Measurements from ENCODE around the gene LEO1. TPM values are rescaled to one million over a fixed set of nuclear protein-coding genes. Genes with fewer than 3 reads are reported as not detected.

LEO1 gene
- total RNA-seq, 1 experiment from 2014 or later: 126 TPM

DNA sequence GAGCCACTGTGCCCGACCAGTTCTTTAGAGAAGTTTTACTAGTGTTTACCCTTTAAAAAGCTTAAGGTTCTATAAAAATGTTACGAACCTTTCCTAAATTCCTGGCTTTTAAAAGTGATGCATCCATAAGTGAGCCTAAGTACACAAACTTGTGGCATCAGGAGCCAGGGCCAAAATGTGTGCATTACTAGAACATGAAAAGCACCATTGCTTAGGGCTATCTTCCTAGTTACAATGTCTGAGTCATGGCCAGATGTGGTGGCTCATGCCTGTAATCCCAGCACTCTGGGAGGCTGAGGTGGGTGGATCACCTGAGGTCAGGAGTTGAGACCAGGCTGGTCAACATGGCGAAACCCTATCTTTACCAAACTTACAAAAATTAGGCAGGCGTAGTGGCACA, 39.9 kb downstream of the LEO1 start:
- DNase-seq (ENCODE audit: low read depth): peak; percentile 74

GRCh38 chr15:51931016-51931415, 40.6 kb downstream of the LEO1 start:
- DNase-seq (ENCODE audit: low read depth): no peak

GRCh38 chr15:51926809-51927208, 44.8 kb downstream of the LEO1 start:
- no peak for DNase-seq (ENCODE audit: low read depth)

DNA sequence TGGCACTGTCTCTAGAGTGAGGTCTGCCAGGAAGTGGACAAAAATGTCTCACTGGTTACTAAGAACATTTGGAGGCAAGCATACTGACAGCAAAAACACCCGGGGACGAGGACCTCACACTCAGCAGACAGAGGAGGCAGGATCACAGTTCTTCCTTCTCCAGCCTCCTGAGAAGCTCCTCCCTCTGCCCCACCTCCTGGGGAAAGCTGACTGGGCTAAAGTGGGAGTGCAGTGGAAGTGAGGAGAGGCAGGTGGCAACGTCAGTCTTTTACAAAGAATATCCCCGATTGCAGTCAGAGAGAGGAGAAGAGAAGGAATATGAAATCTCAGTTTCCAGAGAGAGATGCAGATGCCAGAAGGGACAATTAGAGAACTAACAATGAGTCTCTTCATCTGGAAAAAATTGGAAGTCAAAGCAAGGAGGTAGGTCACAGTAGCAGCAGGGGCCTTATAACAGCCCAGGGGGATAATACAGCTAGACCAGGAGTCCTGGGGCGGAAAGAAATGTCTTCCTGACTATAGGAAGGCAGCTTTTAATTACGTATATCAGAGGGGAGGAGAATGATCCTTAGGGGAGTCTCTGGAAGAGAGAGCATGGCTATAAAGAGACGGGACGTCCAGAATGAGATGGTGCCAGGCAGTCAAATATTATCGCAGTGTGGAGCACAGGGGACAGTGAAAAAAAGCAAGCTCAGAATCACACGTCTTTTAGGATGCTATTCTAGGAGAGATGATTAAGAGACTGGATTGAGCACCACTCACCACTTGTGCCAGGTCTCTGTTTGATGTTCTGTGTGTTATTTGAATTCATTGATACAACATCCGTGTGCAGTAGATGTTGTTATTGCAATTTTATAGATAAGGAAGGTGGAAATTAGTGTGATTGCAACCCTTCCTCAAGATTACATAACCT, 47.2 kb downstream of the LEO1 start:
- DNase-seq (ENCODE audit: low read depth): no peak

- peak; percentile 73 for DNase-seq (ENCODE audit: low read depth)
These were observed 54.1 kb downstream of the LEO1 start for GRCh38 chr15:51917493-51917892.

DNA sequence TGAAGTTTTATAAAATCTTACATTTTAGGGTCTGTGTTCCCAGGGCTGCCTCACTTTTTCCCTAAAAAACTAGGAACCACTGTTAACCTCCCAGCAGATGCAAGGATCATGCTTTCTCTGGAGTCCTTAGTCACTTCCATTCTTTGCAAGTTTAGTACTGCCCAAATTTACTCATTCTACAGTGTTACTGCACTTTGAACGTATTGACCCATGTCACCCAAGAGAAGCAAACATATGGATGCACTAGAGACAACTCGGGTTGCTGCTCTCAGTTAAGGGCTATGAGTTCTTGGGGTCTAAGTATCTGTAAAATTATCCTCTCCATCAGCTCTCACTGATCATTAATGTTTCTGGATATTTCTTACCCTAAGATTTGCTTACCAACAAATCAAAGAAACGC, 59.0 kb downstream of the LEO1 start:
- DNase-seq (ENCODE audit: low read depth): no peak

DNA sequence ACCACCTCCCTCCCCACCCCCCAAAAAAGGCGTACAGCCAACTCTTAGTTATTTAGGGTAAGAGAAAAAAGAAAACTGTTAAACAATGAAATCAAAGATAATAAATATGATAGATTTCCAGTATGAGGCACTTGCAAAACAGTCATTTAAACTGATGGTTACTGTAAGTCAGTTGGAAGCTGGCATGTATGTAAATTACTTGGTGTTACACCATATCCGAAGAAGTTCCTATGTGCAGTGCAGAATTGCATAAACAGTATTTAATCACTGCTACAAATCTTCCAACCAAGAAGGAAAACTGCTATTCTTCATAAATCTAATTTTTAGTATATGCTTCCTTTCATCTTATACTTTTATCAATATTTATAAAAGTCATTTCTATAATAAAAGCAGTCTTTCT, 62.0 kb downstream of the LEO1 start:
- DNase-seq (ENCODE audit: low read depth): no peak

GRCh38 chr15:51908316-51908715, 63.3 kb downstream of the LEO1 start:
- no peak for DNase-seq (ENCODE audit: low read depth)

GRCh38 chr15:51907136-51907862, 64.3 kb downstream of the LEO1 start:
- peak; percentile 86 for DNase-seq (ENCODE audit: low read depth)

- DNase-seq (ENCODE audit: low read depth): no peak
These were observed 66.6 kb downstream of the LEO1 start for GRCh38 chr15:51904931-51905330.

DNA sequence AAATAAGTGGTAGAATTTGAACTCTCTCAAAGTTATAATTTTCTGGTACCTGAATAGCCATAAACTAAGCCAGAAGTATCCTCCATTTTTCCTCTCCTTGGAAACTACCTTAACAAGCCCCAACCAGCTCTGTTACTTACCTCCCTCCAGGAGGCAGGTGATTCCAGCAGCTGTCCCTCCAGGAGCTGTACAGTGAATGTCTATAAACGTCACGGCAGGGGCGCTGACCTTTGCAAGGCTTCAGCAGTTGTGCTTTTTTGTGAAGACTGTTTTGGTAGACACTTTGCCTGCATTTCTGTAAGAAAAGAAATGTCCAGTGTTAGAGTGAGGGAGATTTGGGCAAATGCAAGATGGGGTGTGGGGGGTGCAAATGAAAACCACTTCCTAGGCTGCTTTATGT, 67.2 kb downstream of the LEO1 start:
- no peak for DNase-seq (ENCODE audit: low read depth)

- DNase-seq (ENCODE audit: low read depth): no peak
These were observed 82.1 kb downstream of the LEO1 start for GRCh38 chr15:51889486-51889885.

DNA sequence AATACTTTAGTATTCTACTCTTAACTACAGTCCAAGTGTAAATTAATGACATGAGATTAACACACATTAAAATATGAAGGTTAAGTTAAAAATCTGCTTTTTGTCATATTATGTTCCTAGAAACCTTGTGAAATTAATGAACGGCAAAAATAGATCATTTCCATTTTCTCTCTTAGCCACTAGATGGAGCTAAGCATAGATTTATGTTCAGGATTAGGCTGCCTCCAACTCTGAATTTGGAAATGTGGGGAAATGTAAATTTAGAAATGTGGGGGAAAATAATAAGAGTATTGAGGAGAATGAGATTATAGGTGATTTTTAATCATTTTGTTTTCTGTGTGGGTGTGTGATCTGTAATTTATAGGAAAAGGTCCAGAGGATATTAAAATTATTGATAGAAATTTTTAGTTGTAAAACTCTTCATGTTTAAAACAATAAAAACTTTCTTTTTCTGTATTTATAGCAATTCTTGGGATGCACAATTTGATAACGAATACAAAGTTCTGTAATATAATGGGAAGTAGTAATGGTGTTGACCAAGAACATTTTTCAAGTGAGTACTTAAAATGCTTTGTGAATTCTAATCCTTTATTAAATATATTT, 82.9 kb downstream of the LEO1 start:
- no peak for DNase-seq (ENCODE audit: low read depth)

Other genes with a start within 250 kb of the LEO1 start
- 60.3 and 61.0 TPM in 2 replicates for gene LYSMD2, start 234.1 kb downstream of the LEO1 start, total RNA-seq (2014; rRNA removed; shearing (Covaris generic))
- 8.7 and 15.5 TPM in 2 replicates for gene TMOD2, start 220.2 kb downstream of the LEO1 start, total RNA-seq (2014; rRNA removed; shearing (Covaris generic))
- 98.5 and 104 TPM in 2 replicates for gene TMOD3, start 142.1 kb downstream of the LEO1 start, total RNA-seq (2014; rRNA removed; shearing (Covaris generic))
- 113 and 119 TPM in 2 replicates for gene MAPK6, start 47.4 kb upstream of the LEO1 start, total RNA-seq (2014; rRNA removed; shearing (Covaris generic))
- not detected in 2 replicates for gene BCL2L10, start 141.0 kb upstream of the LEO1 start, total RNA-seq (2014; rRNA removed; shearing (Covaris generic))
- 35.4 and 60.7 TPM in 2 replicates for gene GNB5, start 219.6 kb upstream of the LEO1 start, total RNA-seq (2014; rRNA removed; shearing (Covaris generic))

All from Daoy (cell line).